ENCODE results near the gene BCAS1.
"Not testable (repeated sequence)": the region's sequence is repeated elsewhere in the genome, so short reads cannot be mapped to it uniquely, and the experiment has no call there.

The BCAS1 gene

DNA sequence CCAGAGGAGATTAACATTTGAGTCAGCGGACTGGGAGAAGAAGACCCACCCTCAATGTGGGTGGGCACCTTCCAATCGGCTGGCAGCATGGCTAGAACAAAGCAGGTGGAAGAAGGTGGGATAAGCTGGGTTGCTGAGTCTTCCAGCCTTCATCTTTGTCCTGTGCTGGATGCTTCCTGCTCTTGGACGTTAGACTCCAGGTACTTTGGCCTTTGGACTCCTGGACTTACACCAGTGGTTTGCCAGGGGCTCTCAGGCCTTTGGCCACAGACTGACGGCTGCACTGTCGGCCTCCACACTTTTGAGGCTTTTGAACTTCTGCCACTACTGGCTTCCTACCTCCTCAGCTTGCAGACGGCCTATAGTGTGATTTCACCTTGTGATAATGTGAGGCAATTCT, 50.8 kb downstream of the BCAS1 start:
- no peak for DNase-seq (ENCODE audit: low read depth in 2 of 2)

DNA sequence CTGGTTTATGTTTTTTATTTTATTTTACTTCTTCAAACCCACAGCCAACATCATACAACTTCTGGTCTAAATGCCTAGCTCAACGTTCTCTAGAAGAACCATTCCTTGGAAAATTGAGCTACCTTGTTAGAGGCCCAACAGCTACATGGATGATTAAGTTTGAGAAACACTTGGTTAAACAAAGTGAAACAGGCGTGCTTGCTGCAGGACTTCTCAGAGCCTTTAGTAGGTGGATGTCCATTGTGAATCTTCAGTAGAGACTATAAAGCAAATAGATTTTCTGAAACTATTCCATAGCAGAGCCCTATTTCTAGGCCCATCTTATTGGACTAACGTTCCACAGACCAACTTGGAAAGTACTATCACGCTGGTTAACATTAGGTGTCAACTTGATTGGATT, 51.3 kb downstream of the BCAS1 start:
- no peak for DNase-seq (ENCODE audit: low read depth in 2 of 2)

DNA sequence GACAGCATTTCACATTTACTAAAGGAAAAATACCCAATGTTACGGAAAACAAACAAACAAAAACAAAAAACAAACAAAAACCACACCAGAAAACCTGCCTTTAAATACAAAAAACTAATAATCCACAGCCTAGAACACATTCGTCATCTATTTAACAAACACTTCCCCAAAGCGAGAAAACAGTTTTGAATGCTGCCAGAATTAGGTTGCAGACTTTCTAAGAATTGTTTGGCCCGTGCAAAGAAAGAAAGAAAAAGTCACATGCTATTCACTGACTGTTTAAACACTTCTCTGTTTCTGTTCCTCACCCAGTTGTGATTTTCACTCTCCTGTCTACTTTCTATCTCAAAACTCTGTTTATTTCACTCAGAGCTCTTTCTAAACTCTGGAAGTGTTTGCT, 52.5 kb downstream of the BCAS1 start:
- DNase-seq (ENCODE audit: low read depth in 2 of 2): no peak

DNA sequence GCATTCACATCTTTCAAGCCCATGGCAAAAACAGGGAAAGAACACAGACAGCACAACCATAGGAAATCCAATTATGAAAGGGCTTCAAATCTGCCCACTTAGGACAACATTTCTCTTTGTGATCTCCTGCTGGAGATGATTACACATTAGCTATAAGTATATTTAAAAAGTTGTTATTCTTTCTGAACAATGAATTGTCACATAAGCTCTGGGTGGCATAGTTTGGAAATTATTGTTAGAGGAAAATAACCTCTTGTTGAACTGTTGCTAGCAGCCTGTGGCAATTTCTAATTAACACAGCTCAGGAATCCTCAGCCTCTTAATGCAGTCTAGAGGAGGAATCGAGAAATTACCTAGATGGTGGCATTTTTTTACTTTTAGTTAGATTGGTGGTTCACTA, 54.9 kb downstream of the BCAS1 start:
- no peak for DNase-seq (ENCODE audit: low read depth in 2 of 2)

DNA sequence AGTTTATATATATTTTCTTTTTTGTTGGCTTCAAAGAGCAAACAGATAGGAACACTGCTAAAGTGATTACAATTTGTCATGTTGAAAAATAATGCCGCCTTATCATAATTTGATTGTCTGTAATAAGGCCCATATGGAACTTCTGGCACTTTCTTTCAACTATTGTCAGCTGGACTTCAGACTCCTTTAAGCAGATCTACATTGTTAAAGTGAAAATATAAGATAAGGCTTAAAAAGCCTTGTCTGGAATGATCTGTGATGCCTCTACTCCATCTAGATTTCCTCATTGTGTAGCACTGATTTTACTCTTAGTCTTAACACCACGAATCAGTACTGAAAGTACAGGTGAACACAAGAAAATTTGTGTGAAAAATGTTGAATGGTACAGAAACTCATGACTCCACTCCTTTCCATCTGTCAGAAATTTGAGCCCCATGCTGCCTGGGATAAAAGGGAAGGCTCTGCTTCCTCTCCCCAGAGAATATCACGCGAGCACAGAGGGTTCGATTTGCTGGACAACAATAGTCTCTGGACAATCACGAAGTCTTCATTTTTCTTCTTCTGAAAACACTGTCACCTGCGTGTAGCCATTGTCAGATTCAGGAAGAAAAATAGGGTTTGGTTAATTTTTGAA, 56.0 kb downstream of the BCAS1 start:
- no peak for DNase-seq (ENCODE audit: low read depth in 2 of 2)

DNA sequence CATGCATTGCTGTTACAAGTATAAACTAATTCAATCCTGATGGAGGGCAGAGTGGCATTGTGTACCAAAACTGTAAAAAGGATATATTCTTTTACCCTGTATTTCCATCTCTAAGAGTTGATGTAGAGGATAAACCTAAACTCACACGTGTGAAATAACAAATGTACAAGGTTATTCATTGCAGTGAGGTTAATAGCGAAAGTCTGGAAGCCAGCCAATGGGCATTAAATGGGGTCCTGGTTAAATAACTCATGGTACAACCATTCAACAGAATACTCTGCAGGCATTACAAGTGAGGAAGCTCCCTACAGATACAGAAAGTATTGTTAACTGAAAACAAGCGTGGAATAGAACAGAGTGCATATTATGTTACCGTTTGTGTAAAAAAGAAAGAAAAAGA, 56.9 kb downstream of the BCAS1 start:
- no peak for DNase-seq (ENCODE audit: low read depth in 2 of 2)

DNA sequence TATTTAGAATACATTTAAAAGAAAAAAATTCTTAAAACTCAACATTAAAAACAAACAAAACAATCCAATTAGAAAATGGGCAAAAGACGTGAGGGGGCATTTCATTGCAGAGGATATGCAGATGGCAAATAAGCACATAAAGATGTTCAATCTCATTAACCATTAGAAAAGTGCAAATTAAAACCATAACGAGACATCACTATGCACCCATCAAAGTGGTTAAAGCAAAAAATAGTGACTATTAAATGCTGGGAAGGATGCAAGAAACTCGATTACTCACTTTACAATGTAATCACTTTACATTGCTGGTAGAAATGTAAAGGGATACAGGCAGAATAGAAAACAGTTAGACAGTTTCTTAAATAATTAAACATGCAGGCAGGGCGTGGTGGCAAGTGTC, 59.0 kb downstream of the BCAS1 start:
- no peak for DNase-seq (ENCODE audit: low read depth in 2 of 2)

DNA sequence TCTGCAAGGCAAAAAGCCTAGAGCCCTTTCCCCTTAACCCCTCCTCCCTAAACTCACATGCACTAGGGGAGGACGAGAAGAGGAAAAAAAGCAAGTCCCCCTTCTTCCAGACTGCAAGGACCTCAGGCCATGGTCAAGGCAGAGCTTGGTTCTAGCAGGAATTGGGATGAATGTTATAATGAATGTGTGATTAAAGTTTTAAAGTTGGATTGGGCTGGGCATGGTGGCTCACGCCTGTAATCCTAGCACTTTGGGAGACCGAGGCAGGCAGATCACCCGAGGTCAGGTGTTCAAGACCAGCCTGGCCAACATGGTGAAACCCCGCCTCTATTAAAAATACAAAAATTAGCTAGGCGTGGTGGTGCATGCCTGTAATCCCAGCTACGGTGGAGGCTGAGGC, 64.2 kb downstream of the BCAS1 start:
- DNase-seq (ENCODE audit: low read depth in 2 of 2): not testable (repeated sequence)

DNA sequence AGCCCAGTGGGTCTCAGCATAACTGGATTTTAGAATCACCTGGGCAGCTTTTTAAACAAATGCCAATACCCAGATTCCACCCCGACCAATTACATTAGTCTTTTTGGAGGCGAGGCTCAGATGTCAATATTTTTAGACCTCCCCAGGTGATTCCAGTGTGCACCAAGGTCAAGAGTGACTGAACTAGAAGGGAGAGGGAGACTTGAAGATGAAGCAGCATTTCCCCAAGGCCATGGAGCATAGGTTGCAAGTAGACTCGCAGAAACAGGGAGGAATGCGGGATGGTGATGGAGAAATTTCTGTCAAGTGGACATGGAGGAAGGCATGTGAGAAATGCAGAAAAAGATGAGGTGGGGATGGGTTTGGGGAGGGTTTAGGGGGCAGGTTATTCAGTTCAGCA, 64.9 kb downstream of the BCAS1 start:
- DNase-seq (ENCODE audit: low read depth in 2 of 2): no peak

DNA sequence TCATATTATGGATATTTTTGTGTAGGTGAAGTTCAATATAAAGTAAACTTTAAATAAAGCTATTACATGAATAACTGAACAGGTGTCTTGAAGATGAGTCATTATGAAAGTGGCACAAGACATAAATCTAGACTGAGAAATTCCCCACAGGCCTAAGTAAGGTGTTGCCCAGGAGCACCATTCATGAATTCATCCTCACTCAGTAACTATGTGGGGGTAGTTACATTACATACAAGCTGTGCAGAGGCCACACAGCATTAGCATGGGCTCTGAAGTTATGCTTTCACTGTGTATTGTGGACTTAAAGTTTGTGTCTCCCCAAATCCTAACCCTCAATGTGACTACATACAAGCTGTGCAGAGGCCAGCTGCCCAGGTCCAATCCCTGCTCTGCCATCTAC, 65.9 kb downstream of the BCAS1 start:
- no peak for DNase-seq (ENCODE audit: low read depth in 2 of 2)

DNA sequence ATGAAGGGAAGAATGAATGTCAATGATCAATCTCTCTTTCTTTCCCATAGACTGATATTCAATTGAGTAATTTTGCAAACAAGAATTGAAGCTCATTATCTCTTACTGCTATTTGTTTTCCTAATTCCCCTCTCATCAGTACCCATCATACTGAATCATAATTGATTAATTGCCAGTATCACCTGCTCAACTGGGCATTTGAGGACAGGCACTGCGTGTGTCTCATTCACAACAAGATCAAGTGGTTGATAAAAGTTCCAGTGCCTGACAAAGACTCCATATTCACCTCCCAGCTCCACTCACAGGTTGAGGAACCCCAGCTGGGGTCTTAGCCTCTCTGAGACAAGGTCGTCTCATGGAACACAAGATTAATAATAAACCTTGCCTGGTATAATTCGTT, 67.7 kb downstream of the BCAS1 start:
- DNase-seq (ENCODE audit: low read depth in 2 of 2): no peak

DNA sequence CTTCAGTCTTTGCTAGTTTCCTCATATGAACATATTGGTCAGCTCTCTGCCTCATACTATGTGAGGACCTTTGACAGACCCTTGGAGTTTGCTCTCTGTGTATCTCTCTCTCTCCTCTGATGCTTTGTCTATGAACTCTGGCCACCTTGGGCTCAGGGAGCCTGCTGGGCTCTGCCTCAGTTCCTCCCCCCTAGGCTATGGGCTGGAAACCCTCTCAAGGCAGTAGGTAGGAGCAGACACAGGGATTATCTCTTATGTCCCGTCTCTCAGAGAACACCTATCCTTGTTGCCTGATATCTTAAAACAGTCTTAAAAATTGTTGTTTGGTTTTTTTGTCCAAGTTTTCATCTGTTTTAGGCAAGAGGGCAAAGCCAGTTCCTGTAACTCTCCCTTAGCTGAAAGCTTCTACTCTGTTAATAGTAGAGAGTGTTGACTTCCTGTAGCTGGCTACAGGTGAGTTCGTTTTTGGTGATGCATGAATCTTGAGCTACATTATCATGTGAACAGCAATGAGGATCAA, 68.3 kb downstream of the BCAS1 start:
- DNase-seq (ENCODE audit: low read depth in 2 of 2): no peak

DNA sequence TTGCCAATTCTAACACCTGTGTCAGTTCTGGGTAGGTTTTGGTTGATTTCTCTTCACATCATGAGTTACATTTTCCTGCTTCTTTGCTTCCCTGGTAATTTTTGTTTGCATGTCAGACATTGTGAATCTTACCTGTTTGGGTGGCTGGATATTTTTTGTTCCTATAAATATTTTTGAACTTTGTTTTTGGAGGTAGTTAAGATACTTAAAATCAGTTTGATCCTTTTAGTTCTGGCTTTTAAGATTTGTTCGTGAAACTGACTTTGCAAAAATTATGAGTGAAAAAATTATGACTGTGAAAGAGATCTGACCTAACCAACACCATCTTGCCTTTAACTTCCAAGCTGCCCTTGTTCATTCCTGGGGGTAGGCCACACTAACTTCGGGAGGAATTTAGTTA, 69.5 kb downstream of the BCAS1 start:
- DNase-seq (ENCODE audit: low read depth in 2 of 2): no peak

DNA sequence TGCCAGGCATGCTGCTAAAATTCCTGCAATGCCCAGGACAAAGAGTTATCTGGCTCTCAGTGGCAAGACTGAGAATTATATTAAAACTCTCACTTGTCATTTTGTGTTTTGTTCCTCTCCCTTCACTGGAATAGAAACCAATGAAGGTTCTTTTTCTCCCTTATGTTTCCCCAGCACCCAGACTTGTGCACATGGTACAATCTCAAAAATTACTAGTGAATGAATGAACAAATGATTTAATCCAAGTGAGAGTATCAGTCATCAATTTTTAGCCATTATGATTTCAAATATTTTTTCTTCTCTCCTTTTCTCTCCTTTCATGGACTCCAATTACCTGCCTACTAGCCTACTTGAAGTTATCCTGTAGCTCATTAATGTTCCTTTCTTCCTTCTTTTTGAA, 70.1 kb downstream of the BCAS1 start:
- no peak for DNase-seq (ENCODE audit: low read depth in 2 of 2)

DNA sequence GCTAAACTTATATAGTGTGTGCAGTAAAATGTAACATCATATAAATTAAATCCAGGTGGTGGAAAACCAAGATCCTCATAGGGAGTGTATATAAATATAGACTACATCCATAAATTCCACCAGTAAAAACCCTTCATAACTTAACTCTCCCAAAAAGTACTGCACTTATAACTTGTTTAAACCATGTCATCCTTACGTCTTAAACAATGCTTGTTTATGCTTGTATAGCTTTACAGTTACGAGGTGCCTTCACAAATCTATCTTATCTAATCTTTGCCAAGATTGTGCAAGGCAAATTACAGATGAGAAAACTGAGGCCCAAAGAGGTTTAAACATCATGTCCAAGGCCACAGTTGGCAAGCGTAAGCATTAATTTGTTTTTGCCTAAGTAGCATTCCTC, 71.3 kb downstream of the BCAS1 start:
- DNase-seq (ENCODE audit: low read depth in 2 of 2): no peak

DNA sequence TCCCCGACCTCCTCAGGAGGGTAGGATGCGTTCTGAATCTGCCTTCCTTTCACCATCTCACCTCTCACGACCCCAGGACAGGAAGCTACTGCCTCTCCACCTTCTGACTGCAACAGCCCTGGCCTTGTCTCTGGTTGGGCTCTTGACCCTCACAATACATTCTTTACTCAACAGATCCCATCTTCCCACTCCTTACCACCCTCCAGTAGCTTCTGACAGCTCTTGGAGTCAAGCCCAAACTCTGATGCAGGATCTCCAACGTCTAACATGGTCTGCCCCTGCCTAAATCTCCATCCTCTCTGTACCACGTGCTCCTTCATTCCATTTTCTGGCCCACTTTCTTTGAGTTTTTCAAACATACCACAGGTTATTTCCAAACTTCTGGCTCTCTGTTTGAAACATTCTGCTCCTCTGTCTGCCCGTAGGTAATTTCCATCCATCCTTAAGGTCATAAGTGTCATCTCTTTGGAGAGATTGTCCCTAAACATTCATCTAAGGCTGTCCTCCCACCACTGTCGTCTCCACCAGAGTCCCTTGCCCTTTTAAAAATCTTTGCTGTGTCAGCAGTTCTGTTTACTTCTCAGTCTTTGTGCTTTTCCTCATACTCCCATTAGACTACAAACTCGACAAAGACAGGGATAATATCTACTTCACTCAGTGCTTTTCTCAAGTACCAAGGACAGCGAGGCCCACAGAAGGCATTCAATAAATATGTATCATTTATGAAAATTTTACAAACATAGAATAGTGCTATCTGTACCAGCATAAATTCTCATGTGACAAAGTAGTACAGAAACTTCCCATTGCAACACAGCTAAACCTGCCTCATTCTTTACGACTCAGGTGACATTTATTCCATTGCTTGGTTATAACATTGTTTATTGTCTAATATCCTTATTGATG, 73.6 kb downstream of the BCAS1 start:
- DNase-seq (ENCODE audit: low read depth in 2 of 2): no peak

DNA sequence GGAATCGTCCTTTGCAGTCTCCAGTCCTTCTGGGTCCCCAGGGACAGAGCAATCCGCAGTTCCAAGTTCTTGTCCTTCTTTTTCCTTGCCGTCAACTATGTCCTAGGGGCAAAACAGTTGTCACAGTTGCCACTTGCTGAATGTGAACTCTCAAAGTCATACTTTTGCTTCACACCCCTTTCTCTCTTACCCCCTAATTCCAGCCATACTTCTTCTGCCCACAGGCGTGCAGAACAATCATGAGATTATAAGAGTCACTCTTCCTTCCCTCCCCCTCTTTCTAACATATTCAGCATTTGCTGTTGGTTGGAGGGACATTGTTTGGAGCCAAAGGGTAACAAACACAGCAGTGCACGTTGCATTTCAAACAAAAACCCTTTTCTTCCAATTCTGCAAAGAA, 74.4 kb downstream of the BCAS1 start:
- no peak for DNase-seq (ENCODE audit: low read depth in 2 of 2)

DNA sequence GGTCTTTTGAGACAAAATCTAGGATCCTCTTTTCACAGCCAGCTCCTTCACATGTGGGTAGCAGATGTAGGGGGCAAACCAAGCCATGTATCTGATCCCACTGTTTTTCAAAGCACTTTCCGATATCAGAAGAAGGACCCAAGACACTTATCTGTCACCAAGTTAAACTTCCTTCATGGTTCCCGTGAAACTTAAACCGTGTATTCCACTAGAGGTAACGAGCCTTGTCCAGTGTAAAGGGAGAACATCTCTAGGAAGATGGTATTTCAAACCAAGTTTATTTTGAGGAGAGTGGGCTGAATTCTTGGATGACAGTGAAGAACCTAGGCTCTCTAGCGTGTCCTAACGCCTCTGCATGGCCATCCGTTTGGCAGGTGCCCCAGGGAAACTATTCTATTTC, 76.3 kb downstream of the BCAS1 start:
- DNase-seq (ENCODE audit: low read depth in 2 of 2): no peak

DNA sequence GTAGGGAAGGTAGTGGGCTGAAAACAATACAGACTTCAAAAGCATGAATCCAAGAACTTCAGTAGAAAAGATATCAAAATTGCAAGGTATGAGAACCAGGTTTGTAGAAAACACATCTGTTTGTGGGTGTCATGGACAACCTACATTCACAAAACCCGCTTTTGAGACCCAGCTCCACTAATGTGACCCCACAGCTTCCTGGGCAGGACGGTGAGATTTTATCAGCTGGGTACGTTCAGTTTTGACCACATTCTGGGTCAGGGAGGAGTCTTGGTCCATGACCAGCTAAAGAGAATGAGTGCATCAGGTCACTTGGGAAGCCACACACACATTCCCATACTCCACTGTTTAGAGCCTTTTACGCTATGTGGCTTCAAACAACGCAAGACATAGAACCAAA, 77.1 kb downstream of the BCAS1 start:
- no peak for DNase-seq (ENCODE audit: low read depth in 2 of 2)

DNA sequence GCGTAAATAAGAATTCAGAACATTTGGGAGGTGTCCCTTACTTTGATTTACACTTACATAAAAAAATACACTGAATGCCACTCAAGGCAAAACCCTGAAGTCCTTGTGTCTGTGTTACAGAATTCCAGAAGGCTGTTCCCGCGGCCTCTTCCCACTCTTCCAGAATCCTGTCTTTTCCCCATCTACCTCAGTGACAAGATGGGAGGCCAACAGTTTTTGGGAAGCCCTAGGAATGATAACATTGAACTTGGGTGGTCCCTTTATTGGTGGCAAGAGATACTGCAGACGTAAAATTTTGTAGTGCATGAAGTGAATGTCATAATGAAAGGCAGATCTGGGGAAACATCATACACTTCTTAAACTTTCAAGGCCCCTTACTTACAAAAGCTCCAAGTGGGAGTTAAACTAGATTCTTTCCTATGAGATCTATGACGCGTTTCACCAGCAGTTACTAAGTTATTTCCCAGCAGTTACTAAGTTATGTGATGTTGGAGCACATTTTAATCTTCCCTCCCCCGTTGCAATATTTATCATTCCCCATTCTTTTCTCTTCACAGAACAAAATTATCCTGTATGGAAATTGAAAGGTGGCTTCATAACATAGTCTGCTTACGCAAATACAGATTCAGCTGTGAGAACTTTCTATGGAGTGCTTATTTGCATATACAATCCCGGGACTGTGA, 79.5 kb downstream of the BCAS1 start:
- no peak for DNase-seq (ENCODE audit: low read depth in 2 of 2)

DNA sequence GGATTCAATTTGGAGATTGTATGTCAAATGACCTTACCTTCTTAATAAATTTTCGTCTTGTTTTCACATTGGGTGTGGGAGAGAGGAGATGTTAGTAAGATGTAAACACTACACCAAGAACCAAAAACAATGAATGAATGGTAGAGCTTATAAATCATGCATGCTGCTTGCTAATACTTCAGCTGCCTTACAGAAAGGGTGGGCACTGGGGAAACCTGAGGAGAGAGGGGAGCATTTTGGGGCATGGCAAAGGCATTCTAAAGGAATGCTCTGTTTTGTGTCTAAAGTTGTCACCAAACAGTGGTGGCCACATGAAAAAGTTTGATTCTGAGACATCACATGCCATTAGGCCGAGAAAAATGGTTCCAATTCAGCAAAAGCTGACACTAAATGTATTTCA, 80.4 kb downstream of the BCAS1 start:
- no peak for DNase-seq (ENCODE audit: low read depth in 2 of 2)

DNA sequence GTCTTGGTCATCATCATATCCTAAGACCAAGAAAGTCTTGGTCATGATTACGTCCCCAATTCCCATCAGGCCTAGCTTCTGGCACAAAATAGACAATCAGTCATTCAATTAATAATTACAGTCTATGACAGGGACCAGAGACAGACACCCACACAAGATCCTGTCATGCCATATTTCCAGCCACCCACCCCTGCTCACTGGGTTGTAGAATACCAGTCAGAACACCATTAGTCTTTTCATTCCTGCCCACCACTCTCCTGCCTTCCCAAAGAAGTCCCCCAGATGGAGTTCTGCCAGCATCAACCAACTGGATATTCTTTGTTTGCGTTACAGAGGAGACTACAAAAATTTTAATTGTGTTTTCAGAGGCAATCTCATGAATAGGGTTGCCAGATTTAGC, 81.0 kb downstream of the BCAS1 start:
- DNase-seq (ENCODE audit: low read depth in 2 of 2): no peak
